Measurements from ENCODE around the gene RERE. TPM values are rescaled to one million over a fixed set of nuclear protein-coding genes. Genes with fewer than 3 reads are reported as not detected.

Gene RERE
- polyA plus RNA-seq, 1 of the 3 experiments (the other 2 are of a cell fraction) = 8.1 TPM

DNA sequence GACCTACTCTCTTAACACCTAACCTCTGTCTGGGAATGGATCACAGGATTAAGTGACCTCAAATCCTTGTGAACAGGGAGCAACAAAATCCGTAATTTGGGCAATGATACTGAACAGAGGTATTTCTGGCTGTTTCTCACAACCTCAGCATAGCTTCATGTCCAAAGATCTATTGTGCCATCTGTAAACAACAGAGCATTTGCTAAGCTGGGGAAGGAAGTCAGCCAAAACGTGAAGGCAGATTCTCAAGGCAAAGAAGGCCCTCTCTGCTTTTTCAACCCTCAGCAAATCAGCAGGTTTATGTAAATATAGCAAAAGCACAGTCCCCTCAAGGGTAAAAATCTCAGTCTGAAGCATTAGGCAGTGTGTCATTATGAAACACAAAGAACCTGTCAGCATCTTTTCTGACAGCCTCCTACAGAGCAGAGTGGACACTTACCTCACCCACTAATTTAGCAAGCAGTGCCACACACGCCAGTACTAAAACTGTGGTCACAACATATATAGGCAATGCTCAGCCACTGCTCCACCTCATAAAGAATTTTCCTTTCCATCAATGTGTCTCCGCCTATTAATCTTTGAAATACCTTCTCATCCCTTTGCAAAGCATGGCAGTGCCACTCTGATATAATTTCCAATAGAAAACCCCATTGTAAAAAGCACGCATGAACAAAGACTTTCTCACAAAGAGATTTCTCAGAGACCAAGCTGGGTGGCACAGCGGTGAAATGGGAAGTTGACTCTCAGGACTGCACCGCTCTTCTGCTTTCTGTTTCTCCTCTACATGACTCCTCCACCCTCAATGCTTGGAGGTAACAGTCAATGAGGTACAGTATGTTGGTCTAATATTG is 188.0 kb downstream of the RERE start:
- no peak for TF ChIP-seq TEAD4 (IDR thresholded peaks at IDR 0.05; ENCODE audit: borderline replicate concordance, insufficient read depth)
- no peak for TF ChIP-seq GATA2 (CRISPR knock-in tag; IDR thresholded peaks at IDR 0.05)
- no peak for TF ChIP-seq FOXJ3 (CRISPR knock-in tag; IDR thresholded peaks at IDR 0.05)
- no peak for TF ChIP-seq SMC3 (IDR thresholded peaks at IDR 0.05; ENCODE audit: low read depth, low read length)
- Histone ChIP-seq H3K9me3 (no peaks in the 10 kb centered on the region), H3K27me3 (ENCODE audit: insufficient read depth) (no peaks in the 10 kb centered on the region), H2AFZ (ENCODE audit: low read depth) (no peak overlapping the region), H3K4me2 (no peak overlapping the region), H3K9ac (no peak overlapping the region), H3K9me2 (no peaks in the 10 kb centered on the region), H3K4me1 (ENCODE audit: control insufficient read depth in 1 of 2, insufficient read depth in 2 of 2, low read depth in 1 of 2, low read length in 1 of 2) (peaks cover 10 to 40% of the 10 kb centered on the region in 2 experiments; a peak in 3 of 4 replicates), H3K36me3 (replicated peaks in 1 of 2; ENCODE audit: control insufficient read depth in 1 of 2, insufficient read depth in 2 of 2, low read length in 1 of 2) (peaks cover 0 to 3% of the 10 kb centered on the region in 2 experiments), H3K79me2 (ENCODE audit: insufficient read depth) (peaks cover 28% of the 10 kb centered on the region), H3F3A (replicated peaks; ENCODE audit: insufficient read depth) (no peaks in the 10 kb centered on the region), H3K27ac (ENCODE audit: low read depth in 2 of 2, low read length in 1 of 2) (no peak overlapping the region), H3K4me3 (ENCODE audit: low read depth in 2 of 2, low read length in 1 of 2) (no peak overlapping the region), H4K20me1 (ENCODE audit: insufficient read depth) (peaks cover 13% of the 10 kb centered on the region; the same call in 1 of the 2 replicates)
- no peak for DNase-seq
- ChIA-PET POLR2A (no interaction called here), CTCF (interaction anchor here (1.3 to 2.7 kb wide), 2 partner anchors 15 to 220 kb away, joined by 3 to 7 read pairs; no protein-coding TSS in a partner anchor)
- WGBS (ENCODE audit: low lambda C conversion rate) = 93% methylated on average over 7 of the region's 7 CpGs

DNA sequence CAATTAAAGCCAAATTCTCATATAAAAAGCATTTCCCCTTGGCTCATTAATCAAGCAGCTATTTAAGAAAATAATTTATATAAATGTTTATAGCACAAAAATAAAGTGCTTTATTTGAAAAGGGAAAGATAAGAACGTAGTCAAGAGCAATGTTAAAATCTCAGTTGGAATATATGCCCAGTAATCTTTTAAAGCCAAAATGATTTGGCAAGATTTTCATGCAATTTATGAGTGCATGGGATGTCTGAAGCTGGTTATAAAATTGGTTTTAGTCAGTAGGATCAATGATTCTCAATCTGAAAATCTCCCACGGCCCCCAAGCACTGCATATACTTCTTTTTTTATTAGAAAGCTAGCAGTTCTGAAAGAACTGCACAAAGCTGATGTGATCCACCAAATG is 188.8 kb downstream of the RERE start:
- Histone ChIP-seq H3K4me3 (ENCODE audit: low read depth in 2 of 2, low read length in 1 of 2) (no peak overlapping the region), H3K36me3 (replicated peaks in 1 of 2; ENCODE audit: control insufficient read depth in 1 of 2, insufficient read depth in 2 of 2, low read length in 1 of 2) (no peaks in the 10 kb centered on the region), H3K4me1 (ENCODE audit: control insufficient read depth in 1 of 2, insufficient read depth in 2 of 2, low read depth in 1 of 2, low read length in 1 of 2) (peaks cover 10 to 40% of the 10 kb centered on the region in 2 experiments; a peak in 3 of 4 replicates), H3K9ac (no peak overlapping the region), H3K27ac (ENCODE audit: low read depth in 2 of 2, low read length in 1 of 2) (no peak overlapping the region), H3K9me3 (no peaks in the 10 kb centered on the region), H3K9me2 (no peaks in the 10 kb centered on the region), H3F3A (replicated peaks; ENCODE audit: insufficient read depth) (no peaks in the 10 kb centered on the region), H2AFZ (ENCODE audit: low read depth) (no peak overlapping the region), H3K4me2 (no peak overlapping the region), H4K20me1 (ENCODE audit: insufficient read depth) (peaks cover 13% of the 10 kb centered on the region; the same call in 1 of the 2 replicates), H3K27me3 (ENCODE audit: insufficient read depth) (no peaks in the 10 kb centered on the region), H3K79me2 (ENCODE audit: insufficient read depth) (peaks cover 33% of the 10 kb centered on the region)
- TF ChIP-seq NFIC (IDR thresholded peaks at IDR 0.05; ENCODE audit: borderline replicate concordance) = no peak
- WGBS (ENCODE audit: low lambda C conversion rate) = 88% methylated on average over 2 of the region's 2 CpGs
- DNase-seq = no peak
- ChIA-PET CTCF (interaction anchor here (1.3 to 2.7 kb wide), 3 partner anchors 16 to 220 kb away, joined by 3 to 7 read pairs (median 6); no protein-coding TSS in a partner anchor), POLR2A (interaction anchor here (0.5 kb wide), 1 partner anchor 1649 kb away, joined by 4 read pairs; no protein-coding TSS in a partner anchor)

DNA sequence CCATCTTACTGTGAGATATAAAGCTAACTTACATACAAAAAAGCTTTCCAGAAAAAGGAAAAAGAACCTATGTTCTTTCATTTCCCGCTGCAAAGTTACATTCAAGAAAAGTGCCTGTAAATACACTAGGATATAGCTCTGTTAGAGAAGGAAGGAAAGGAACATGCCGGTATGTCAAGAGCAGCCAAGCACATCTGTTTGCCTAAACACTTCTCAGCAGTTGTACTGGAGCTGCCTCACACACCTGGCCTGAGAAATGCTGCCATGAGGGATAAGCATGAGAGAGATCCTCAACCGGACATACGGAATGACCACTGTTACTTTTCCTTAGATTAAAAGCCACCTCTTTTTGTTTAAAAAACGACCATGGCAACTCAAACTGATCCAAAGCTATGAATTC is 189.7 kb downstream of the RERE start:
- Histone ChIP-seq H3K27ac (ENCODE audit: low read depth in 2 of 2, low read length in 1 of 2) (no peak overlapping the region), H3K4me1 (ENCODE audit: control insufficient read depth in 1 of 2, insufficient read depth in 2 of 2, low read depth in 1 of 2, low read length in 1 of 2) (peaks cover 10 to 40% of the 10 kb centered on the region in 2 experiments; a peak in 3 of 4 replicates)

More for the DNA sequence above, 189.7 kb downstream of the RERE start:
- Histone ChIP-seq H3F3A (replicated peaks; ENCODE audit: insufficient read depth) (no peaks in the 10 kb centered on the region), H3K9me2 (no peaks in the 10 kb centered on the region), H3K36me3 (replicated peaks in 1 of 2; ENCODE audit: control insufficient read depth in 1 of 2, insufficient read depth in 2 of 2, low read length in 1 of 2) (no peaks in the 10 kb centered on the region), H3K79me2 (ENCODE audit: insufficient read depth) (peaks cover 33% of the 10 kb centered on the region), H3K9ac (no peak overlapping the region), H3K4me3 (ENCODE audit: low read depth in 2 of 2, low read length in 1 of 2) (no peak overlapping the region), H2AFZ (ENCODE audit: low read depth) (no peak overlapping the region), H3K9me3 (no peaks in the 10 kb centered on the region), H3K27me3 (ENCODE audit: insufficient read depth) (no peaks in the 10 kb centered on the region), H4K20me1 (ENCODE audit: insufficient read depth) (peaks cover 13% of the 10 kb centered on the region; the same call in 1 of the 2 replicates), H3K4me2 (no peak overlapping the region)
- ChIA-PET CTCF (interaction anchor here (0.9 to 2.7 kb wide), 3 partner anchors 30 to 221 kb away, joined by 3 to 7 read pairs (median 6); no protein-coding TSS in a partner anchor), POLR2A (interaction anchor here (0.5 kb wide), 1 partner anchor 1650 kb away, joined by 4 read pairs; no protein-coding TSS in a partner anchor)
- 94% methylated on average over 5 of the region's 5 CpGs for WGBS (ENCODE audit: low lambda C conversion rate)
- no peak for DNase-seq
- no peak for TF ChIP-seq JUND (IDR thresholded peaks at IDR 0.05)
- TF ChIP-seq FOXJ3 (CRISPR knock-in tag; IDR thresholded peaks at IDR 0.05) = no peak

All from SK-N-SH (cell line).